ENCODE measurements around the gene MLYCD.

MLYCD gene

GRCh38 chr16:83924686-83925085, 25.8 kb downstream of the MLYCD start:
- no peak overlapping the region for H3K4me3 ChIP-seq (ENCODE audit: low read depth, low read length)
- no peak for DNase-seq (ENCODE audit: low read depth)
- no peak for TF ChIP-seq CTCF (IDR thresholded peaks at IDR 0.05; ENCODE audit: insufficient read depth, low read depth, low read length, missing control alignments)

DNA sequence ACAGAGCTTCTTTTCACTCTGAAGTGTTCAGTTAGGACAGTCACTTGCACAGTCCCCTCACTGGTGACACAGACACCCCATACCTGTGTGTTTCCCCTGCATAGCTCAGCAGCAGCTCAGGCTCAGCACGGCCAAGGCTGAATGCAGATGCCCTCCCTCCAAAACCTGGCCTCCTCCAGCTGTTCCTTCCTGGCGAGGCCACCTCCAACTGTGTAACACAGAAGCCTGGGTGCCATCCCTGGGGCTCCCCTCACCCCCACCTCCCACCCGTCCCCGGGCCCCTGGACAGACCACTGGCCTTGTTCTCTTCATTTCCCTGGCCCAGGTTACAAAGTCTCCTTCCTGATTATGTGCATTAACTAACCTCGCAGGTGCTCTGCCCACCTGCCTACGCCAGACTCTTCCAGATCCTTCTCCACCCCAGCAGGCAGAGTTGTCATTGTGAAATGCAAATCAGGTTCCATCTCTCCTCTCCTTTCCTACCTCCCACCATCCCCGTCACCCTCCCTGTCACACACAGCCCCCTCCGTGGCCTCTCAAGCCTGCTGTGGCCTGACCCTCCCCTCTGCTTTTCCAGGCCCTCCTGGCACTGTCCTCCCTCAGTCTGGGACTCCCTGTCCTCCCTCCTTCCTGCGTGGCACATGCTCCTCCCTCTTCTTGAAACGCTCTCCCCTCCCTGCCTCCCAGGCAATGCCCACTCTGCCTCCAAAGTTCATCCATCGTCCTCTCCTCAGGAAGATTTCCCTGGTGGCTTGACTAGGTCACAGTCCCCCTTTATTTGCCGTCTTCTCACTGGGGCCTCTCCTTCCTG, 26.4 kb downstream of the MLYCD start:
- TF ChIP-seq CTCF (IDR thresholded peaks at IDR 0.05; ENCODE audit: insufficient read depth, low read depth, low read length, missing control alignments), result no peak
- H3K4me3 ChIP-seq (ENCODE audit: low read depth, low read length), result no peak overlapping the region
- DNase-seq (ENCODE audit: low read depth), result no peak

- TF ChIP-seq CTCF (IDR thresholded peaks at IDR 0.05; ENCODE audit: insufficient read depth, low read depth, low read length, missing control alignments), result no peak
- no peak overlapping the region for H3K4me3 ChIP-seq (ENCODE audit: low read depth, low read length)
- no peak for DNase-seq (ENCODE audit: low read depth)
These were observed 27.2 kb downstream of the MLYCD start for GRCh38 chr16:83925957-83926725.

GRCh38 chr16:83926726-83927397, 27.9 kb downstream of the MLYCD start:
- TF ChIP-seq CTCF (IDR thresholded peaks at IDR 0.05; ENCODE audit: insufficient read depth, low read depth, low read length, missing control alignments), result peak; percentile 97

GRCh38 chr16:83928341-83929055, 29.6 kb downstream of the MLYCD start:
- TF ChIP-seq CTCF (IDR thresholded peaks at IDR 0.05; ENCODE audit: insufficient read depth, low read depth, low read length, missing control alignments), result no peak

More at GRCh38 chr16:83926726-83927397, 27.9 kb downstream of the MLYCD start:
- no peak overlapping the region for H3K4me3 ChIP-seq (ENCODE audit: low read depth, low read length)
- DNase-seq (ENCODE audit: low read depth), result peak; percentile 54

GRCh38 chr16:83929811-83930555, 31.1 kb downstream of the MLYCD start:
- TF ChIP-seq CTCF (IDR thresholded peaks at IDR 0.05; ENCODE audit: insufficient read depth, low read depth, low read length, missing control alignments), result no peak
- DNase-seq (ENCODE audit: low read depth), result no peak
- H3K4me3 ChIP-seq (ENCODE audit: low read depth, low read length), result no peak overlapping the region

More at GRCh38 chr16:83928341-83929055, 29.6 kb downstream of the MLYCD start:
- no peak for DNase-seq (ENCODE audit: low read depth)
- no peak overlapping the region for H3K4me3 ChIP-seq (ENCODE audit: low read depth, low read length)

Data from GM12865 (cell line).